Amniotic stem cell (primary cell): Measurements from ENCODE around the gene AMT.
"Not testable (repeated sequence)": the region's sequence is repeated elsewhere in the genome, so short reads cannot be mapped to it uniquely, and the experiment has no call there.

Experiments
- DNase-seq: peaks from one replicate; lab custom pipeline; 2025; lab: John Stamatoyannopoulos, UW

The AMT gene

DNA sequence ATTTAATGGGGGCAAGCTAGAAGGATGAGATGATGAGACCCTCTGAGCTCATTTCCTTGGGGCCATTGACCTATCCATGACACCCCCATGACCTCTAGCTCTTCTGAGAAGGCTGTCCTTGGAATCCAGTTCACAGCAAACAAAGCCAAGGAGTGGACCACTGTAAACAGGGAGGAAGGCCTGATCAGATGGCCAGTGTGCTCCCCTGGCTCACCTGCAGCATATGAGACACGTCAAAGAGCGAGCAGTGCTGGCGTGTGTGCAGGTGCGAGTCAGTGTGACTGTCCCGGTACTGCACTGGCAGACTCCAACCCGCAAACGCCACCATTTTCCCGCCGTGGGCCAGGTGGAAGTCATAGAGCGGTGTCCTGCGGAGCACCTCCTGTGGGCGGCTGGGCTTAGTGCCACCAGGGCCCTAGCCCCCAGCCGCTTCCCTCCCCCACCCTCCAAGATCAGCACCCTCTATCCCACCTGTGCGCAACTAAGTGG lies 339 bp downstream of the AMT start:
- DNase-seq, result no peak

GRCh38 chr3:49417516-49418120 lies 4.7 kb downstream of the AMT start:
- DNase-seq, result no peak

DNA sequence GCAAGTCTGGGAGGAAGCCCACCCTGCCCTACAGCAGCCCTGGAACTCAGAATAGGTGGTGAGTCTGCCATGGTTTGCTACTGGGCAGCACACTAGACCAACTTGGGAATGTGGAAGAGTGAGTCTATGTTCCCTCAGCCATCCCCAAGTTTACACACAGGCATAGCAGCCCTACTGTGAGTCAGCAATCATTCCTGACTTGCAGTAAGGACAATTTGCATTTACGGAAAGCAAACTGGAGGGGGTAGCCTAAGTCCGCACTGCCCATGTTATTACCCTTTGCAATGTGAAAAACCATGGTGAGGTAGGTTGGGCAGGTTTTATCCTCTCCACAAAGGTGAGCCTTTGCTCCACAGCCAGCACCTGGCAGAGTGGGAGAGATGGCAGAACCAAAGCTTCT lies 5.4 kb downstream of the AMT start:
- DNase-seq, result no peak

GRCh38 chr3:49415931-49416601 lies 6.2 kb downstream of the AMT start:
- DNase-seq, result no peak

DNA sequence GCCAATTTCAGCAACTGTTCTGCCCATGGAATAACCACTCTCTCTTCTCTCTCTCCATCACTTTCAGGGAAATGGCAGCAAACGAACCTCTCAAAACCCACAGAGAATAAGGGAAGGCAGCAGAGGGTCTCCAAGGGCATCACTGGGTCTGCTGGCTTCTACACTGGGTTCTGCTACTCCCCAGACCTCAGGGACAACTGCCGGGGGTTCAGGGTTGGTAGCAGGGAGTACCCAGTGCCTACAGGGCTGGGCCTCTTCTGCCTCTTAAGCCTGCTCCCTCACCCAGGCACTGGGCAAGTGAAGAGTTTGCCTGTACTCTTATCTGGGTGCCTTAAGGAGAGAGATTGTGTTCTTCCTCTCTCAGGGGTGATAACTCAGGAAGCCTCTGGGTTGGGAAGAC lies 7.5 kb downstream of the AMT start:
- no peak for DNase-seq

DNA sequence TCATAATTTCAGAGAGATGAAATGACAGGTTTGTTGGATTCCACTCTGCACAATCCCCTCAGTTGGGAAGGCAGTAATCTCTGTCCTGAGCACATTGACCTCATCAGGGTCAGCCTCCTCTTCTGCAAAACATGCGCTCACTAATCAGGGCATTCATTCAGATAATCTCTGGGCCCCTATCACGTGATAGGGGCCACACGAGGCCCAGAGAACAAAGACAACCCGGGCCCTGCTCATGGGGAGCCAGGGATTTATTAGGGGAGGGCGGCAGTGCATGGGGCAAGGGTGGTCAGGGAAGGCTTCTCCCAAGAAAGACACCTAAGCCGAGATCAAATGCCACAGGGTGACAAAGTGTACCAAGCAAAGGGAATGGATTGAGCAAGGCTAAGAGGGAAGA lies 8.9 kb downstream of the AMT start:
- no peak for DNase-seq

- DNase-seq, result no peak
These were observed 9.5 kb downstream of the AMT start for GRCh38 chr3:49412632-49413337.

GRCh38 chr3:49411968-49412631 lies 10.2 kb downstream of the AMT start, which contains the start of the genes RHOA and TCTA:
Gene RHOA (minus strand): TSS chr3:49411976. CDS start chr3:49375589, 36,387 bp downstream.
Gene TCTA (plus strand): TSS chr3:49412423. CDS start chr3:49412427, 4 bp downstream.
- peak; percentile 100 for DNase-seq

DNA sequence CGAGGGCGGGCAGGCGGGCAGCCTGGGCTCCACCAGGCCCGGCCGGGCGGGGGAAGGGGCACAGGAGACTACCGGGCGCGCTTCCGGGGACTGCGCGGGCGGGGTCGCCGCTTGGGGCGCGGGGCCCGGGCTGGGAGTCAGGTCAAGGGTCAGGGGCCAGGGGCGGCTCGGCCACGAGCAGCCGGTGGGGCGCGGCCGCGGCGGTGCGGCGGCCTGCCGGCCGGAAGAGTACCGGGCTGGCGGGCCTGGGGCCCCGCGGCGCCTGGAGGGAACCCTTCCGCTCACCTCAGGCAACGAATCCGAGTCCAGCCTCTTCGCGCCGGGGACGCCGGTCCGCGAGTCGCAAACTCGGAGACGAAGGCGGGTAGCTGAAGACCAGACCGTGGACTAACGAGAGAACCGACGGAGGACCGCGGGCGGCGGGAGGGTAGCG lies 10.7 kb downstream of the AMT start:
- DNase-seq, result no peak

- DNase-seq, result no peak
These were observed 11.3 kb downstream of the AMT start for GRCh38 chr3:49410846-49411534.

GRCh38 chr3:49410066-49410845 lies 12.0 kb downstream of the AMT start:
- DNase-seq, result no peak

DNA sequence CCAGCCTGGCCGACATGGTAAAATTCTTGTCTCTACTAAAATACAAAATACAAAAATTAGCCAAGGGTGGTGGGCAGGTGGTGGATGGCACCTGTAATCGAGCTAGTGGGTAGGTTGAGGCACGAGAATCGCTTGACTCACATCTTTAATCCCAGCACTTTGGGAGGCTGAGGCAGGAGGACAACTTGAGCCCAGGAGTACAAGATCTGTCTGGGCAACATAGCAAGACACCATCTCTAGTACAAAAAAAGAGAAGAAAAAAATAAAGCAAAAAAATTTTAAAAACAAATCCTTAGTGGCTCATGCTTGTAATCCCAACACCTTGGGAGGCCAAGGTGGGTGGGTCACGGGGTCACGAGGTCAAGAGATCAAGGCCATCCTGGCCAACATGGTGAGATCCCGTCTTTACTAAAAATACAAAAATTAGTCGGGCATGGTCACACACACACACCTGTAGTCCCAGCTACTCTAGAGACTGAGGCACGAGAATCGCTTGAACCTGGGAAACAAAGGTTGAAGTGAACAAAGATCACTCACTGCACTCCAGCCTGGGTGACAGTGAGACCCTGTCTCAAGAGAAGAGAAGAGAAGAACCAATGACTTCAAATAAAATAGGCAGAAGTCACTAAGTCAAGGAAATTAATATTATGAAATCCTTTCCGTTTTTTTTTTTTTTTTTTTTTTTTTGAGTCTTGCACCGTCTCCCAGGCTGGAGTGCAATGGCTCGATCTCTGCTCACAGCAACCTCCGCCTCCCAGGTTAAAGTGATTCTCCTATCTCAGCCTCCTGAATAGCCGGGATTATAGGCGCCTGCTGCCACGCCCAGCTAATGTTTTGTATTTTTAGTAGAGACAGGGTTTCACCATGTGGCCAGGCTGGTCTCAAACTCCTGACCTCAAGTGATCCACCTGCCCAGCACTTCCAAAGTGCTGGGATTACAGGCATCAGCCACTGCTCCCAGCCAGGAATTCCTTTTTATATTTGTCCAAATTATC lies 15.4 kb downstream of the AMT start:
- DNase-seq, result no peak

GRCh38 chr3:49405570-49405969 lies 16.7 kb downstream of the AMT start:
- DNase-seq, result not testable (repeated sequence)

GRCh38 chr3:49403891-49404290 lies 18.4 kb downstream of the AMT start:
- DNase-seq, result no peak

DNA sequence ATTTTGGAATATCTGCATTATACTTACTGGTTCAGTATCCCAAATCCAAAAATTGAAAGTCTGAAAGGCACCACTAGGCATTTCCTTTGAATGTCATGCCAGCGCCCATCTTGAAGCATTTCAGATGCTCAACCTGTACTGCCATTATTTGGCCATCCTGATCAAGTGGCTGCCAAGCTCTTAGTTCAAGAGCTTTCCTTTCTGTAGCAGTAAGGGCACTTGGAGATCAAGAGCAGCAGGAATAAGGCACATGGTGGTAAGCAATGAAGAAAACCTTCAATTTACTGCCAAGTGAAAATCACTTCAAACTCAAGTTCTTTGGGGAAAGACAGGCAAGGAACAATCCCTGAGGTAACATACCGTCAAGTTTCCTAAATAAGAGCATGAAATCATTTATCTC lies 20.5 kb downstream of the AMT start:
- no peak for DNase-seq

DNA sequence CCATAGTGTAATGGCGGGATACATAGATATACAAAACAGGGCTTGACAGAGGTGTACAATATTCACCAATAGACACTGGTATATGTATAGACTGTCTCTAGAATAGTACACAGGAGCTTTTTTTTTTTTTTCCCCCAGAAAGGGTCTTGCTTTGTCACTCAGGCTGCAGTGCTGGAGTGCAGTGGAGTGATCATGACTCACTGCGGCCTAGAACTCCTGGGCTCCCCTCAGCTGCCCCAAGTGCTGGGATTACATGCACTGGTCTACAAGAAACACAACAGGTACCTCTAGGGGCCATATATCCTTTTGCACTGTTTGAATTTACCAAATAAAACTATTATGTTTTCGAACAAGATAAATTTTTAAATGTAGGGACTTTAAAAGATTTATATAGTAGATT lies 22.8 kb downstream of the AMT start:
- no peak for DNase-seq

DNA sequence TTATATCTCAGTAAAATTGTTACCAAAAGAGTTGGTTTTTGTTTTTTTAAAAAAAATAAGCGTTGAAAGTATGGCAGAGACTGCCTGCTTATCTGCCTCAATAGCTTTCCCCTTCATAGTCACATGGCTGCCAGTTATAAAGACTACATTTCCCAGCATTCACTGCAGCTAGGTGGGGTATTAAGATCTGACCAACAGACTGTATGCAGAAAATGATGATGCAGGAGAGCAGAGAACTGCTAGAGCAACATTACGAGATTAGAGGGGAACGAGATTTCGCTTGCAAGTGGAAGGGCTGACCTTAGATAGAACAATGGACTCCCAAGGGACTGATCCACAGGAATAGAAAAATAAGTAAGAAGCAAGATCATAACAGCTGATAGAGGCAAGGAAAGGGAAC lies 24.8 kb downstream of the AMT start:
- no peak for DNase-seq

- DNase-seq, result not testable (repeated sequence)
These were observed 31.0 kb downstream of the AMT start for GRCh38 chr3:49391310-49391709.

DNA sequence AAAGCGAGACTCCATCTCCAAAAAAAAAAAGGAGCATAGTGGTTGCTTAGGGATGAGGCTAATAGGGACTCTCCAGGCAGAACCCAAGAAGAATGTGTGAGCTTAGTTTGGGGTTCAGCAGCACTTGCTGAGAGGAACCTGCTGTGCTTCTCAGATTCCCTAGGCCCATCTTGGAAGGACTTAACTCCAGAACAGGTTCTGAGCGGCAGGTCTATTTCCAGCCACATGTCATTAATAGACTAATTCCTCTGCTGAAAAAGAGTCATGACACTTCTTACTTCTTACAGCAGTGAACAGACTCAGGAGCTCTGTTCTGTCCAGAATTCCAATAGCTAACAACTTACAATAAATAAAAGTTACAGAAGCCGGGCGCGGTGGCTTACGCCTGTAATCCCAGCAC lies 33.0 kb downstream of the AMT start:
- no peak for DNase-seq

GRCh38 chr3:49388289-49388820 lies 33.9 kb downstream of the AMT start:
- DNase-seq, result no peak
